GM18858 (cell line): ENCODE measurements around the gene NFASC.

Source experiments
- ATAC-seq: cut with Tn5 transposase; IDR thresholded peaks from one replicate; pipeline ENCODE4 v1.9.1; 2021; ENCODE audit not compliant: unreplicated experiment

NFASC gene

GRCh38 chr1:205058853-205059252, 188.2 kb downstream of the NFASC start:
- ATAC-seq: no peak

- ATAC-seq: no peak
These were observed 189.0 kb downstream of the NFASC start for GRCh38 chr1:205059660-205060059.

- no peak for ATAC-seq
These were observed 190.1 kb downstream of the NFASC start for GRCh38 chr1:205060746-205061145.

- no peak for ATAC-seq
These were observed 190.6 kb downstream of the NFASC start for GRCh38 chr1:205061227-205061626.

GRCh38 chr1:205061665-205062069, 191.0 kb downstream of the NFASC start:
- no peak for ATAC-seq

GRCh38 chr1:205062319-205062718, 191.7 kb downstream of the NFASC start:
- ATAC-seq: no peak

- ATAC-seq: no peak
These were observed 192.2 kb downstream of the NFASC start for GRCh38 chr1:205062895-205063294.

- ATAC-seq: no peak
These were observed 193.6 kb downstream of the NFASC start for GRCh38 chr1:205064301-205064700.

GRCh38 chr1:205064741-205065316, 194.2 kb downstream of the NFASC start:
- ATAC-seq: no peak

GRCh38 chr1:205065666-205066065, 195.0 kb downstream of the NFASC start:
- no peak for ATAC-seq

GRCh38 chr1:205066141-205066818, 195.6 kb downstream of the NFASC start:
- no peak for ATAC-seq

- ATAC-seq: no peak
These were observed 196.4 kb downstream of the NFASC start for GRCh38 chr1:205067031-205067430.

GRCh38 chr1:205068001-205068400, 197.3 kb downstream of the NFASC start:
- no peak for ATAC-seq

- ATAC-seq: no peak
These were observed 197.9 kb downstream of the NFASC start for GRCh38 chr1:205068457-205069040.

- ATAC-seq: no peak
These were observed 198.9 kb downstream of the NFASC start for GRCh38 chr1:205069371-205070125.

- ATAC-seq: no peak
These were observed 200.4 kb downstream of the NFASC start for GRCh38 chr1:205071028-205071409.

GRCh38 chr1:205071801-205072200, 201.1 kb downstream of the NFASC start:
- ATAC-seq: no peak

GRCh38 chr1:205072286-205072685, 201.6 kb downstream of the NFASC start:
- ATAC-seq: no peak
